ENCODE results near the gene TMEM59L. TPM values are rescaled to one million over a fixed set of nuclear protein-coding genes. Genes with fewer than 3 reads are reported as not detected.

Gene TMEM59L
- total RNA-seq, 3 donors from 2014 or later (not counting 1 experiment from before 2014, with no cell fraction given): not detected

DNA sequence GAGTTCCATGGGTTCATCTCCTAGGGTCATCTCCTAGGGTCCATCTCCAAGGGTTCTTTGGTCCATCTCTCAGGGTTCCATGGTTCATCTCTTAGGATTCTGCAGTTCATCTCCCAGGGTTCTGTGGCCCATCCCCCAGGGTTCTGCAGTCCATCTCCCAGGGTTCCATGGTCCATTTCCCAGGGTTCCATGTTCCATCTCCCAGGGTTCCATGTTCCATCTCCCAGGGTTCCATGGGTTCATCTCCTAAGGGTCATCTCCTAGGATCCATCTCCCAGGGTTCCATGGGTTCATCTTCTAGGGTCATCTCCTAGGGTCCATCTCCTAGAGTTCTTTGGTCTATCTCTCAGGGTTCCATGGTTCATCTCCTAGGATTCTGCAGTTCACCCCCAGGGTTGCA lies 4.9 kb downstream of the TMEM59L start:
- no peak overlapping the region for H3K27ac Mint-ChIP-seq
- H3K27me3 ChIP-seq (ENCODE audit: control insufficient read depth, insufficient read depth, low read length): peaks cover 22% of the 10 kb centered on the region
- no peak overlapping the region for H3K4me3 Mint-ChIP-seq
- H3K27ac ChIP-seq (ENCODE audit: low read length): no peak overlapping the region
- peaks cover 0 to 10% of the 10 kb centered on the region in 2 donors for H3K4me1 Mint-ChIP-seq
- no peak for ATAC-seq
- no peaks in the 10 kb centered on the region for H3K36me3 Mint-ChIP-seq
- H3K36me3 ChIP-seq (ENCODE audit: control insufficient read depth, insufficient read depth, low read length): no peaks in the 10 kb centered on the region
- H3K27me3 Mint-ChIP-seq (ENCODE audit: low read depth in 2 of 2): peaks cover 14 to 28% of the 10 kb centered on the region in 2 donors
- no peak for DNase-seq
- H3K4me3 ChIP-seq (ENCODE audit: low read length): no peak overlapping the region
- H3K9me3 Mint-ChIP-seq: no peaks in the 10 kb centered on the region
- peaks cover 7% of the 10 kb centered on the region for H3K4me1 ChIP-seq (ENCODE audit: control insufficient read depth, insufficient read depth, low read length)
- intact Hi-C loops (cut with micrococcal nuclease): no loop called here
- no peaks in the 10 kb centered on the region for H3K9me3 ChIP-seq (ENCODE audit: control insufficient read depth, insufficient read depth, low read length)
- TF ChIP-seq, protein P1, sequence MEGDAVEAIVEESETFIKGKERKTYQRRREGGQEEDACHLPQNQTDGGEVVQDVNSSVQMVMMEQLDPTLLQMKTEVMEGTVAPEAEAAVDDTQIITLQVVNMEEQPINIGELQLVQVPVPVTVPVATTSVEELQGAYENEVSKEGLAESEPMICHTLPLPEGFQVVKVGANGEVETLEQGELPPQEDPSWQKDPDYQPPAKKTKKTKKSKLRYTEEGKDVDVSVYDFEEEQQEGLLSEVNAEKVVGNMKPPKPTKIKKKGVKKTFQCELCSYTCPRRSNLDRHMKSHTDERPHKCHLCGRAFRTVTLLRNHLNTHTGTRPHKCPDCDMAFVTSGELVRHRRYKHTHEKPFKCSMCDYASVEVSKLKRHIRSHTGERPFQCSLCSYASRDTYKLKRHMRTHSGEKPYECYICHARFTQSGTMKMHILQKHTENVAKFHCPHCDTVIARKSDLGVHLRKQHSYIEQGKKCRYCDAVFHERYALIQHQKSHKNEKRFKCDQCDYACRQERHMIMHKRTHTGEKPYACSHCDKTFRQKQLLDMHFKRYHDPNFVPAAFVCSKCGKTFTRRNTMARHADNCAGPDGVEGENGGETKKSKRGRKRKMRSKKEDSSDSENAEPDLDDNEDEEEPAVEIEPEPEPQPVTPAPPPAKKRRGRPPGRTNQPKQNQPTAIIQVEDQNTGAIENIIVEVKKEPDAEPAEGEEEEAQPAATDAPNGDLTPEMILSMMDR (IDR thresholded peaks at IDR 0.05): no peak

DNA sequence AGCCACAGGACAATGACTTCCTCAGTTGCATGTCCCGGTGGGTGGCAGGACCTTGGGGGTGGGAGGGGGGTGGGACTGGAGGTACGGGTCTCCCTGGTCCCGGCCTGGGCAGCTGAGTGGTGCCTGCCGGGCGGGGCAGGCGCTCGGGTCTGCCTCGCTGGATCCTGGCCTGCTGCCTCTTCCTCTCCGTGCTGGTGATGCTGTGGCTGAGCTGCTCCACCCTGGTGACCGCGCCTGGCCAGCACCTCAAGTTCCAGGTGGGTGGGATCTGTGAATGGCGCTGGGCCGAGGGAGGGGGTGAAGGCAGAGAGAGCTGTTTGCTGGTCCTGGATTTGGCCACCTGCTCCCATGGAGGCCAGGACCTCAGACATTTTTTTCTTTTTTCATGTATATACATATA lies 5.6 kb downstream of the TMEM59L start:
- WGBS (ENCODE audit: insufficient coverage): 96% methylated on average over 12 of the region's 13 CpGs
- Mint-ChIP-seq H3K4me1 (peaks cover 0 to 8% of the 10 kb centered on the region in 2 donors), H3K9me3 (no peaks in the 10 kb centered on the region), H3K4me3 (no peak overlapping the region), H3K27ac (no peak overlapping the region), H3K27me3 (ENCODE audit: low read depth in 2 of 2) (peaks cover 14 to 27% of the 10 kb centered on the region in 2 donors), H3K36me3 (no peaks in the 10 kb centered on the region)
- Histone ChIP-seq H3K4me1 (ENCODE audit: control insufficient read depth, insufficient read depth, low read length) (peaks cover 3% of the 10 kb centered on the region), H3K4me3 (ENCODE audit: low read length) (no peak overlapping the region), H3K36me3 (ENCODE audit: control insufficient read depth, insufficient read depth, low read length) (no peaks in the 10 kb centered on the region), H3K27ac (ENCODE audit: low read length) (no peak overlapping the region), H3K27me3 (ENCODE audit: control insufficient read depth, insufficient read depth, low read length) (peaks cover 20% of the 10 kb centered on the region), H3K9me3 (ENCODE audit: control insufficient read depth, insufficient read depth, low read length) (no peaks in the 10 kb centered on the region)
- ATAC-seq (no peak), DNase-seq (no peak)
- TF ChIP-seq, protein P1 (IDR thresholded peaks at IDR 0.05): no peak
- intact Hi-C loops (cut with micrococcal nuclease): no loop called here

DNA sequence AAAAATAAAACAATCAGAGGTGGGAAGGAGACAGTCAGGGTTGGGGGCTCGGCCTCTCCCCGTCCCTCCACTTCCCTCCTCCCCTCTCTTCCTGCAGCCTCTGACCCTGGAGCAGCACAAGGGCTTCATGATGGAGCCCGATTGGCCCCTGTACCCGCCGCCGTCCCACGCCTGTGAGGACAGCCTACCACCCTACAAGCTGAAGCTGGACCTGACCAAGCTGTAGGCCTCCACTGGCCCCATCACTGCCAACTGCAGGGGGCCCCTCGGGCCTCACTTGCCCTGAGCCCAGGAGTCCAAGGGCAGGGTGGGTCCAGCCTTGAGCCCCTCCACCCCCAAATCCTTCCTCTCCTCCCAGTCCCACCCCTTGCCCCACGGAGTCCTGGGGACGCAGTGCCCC lies 7.6 kb downstream of the TMEM59L start:
- no peaks in the 10 kb centered on the region for H3K4me1 ChIP-seq (ENCODE audit: control insufficient read depth, insufficient read depth, low read length)
- Mint-ChIP-seq H3K27me3 (ENCODE audit: low read depth in 2 of 2) (peaks cover 3 to 8% of the 10 kb centered on the region in 2 donors), H3K4me1 (no peaks in the 10 kb centered on the region), H3K36me3 (no peaks in the 10 kb centered on the region), H3K27ac (no peak overlapping the region), H3K4me3 (no peak overlapping the region), H3K9me3 (no peaks in the 10 kb centered on the region)
- TF ChIP-seq, protein P1 (IDR thresholded peaks at IDR 0.05): no peak
- ATAC-seq (no peak), DNase-seq (no peak)
- H3K4me3 ChIP-seq (ENCODE audit: low read length): no peak overlapping the region
- no peaks in the 10 kb centered on the region for H3K36me3 ChIP-seq (ENCODE audit: control insufficient read depth, insufficient read depth, low read length)
- intact Hi-C loops (cut with micrococcal nuclease): no loop called here
- peaks cover 10% of the 10 kb centered on the region for H3K27me3 ChIP-seq (ENCODE audit: control insufficient read depth, insufficient read depth, low read length)
- H3K27ac ChIP-seq (ENCODE audit: low read length): no peak overlapping the region
- WGBS (ENCODE audit: insufficient coverage): 94% methylated on average over 10 of the region's 10 CpGs
- H3K9me3 ChIP-seq (ENCODE audit: control insufficient read depth, insufficient read depth, low read length): no peaks in the 10 kb centered on the region

DNA sequence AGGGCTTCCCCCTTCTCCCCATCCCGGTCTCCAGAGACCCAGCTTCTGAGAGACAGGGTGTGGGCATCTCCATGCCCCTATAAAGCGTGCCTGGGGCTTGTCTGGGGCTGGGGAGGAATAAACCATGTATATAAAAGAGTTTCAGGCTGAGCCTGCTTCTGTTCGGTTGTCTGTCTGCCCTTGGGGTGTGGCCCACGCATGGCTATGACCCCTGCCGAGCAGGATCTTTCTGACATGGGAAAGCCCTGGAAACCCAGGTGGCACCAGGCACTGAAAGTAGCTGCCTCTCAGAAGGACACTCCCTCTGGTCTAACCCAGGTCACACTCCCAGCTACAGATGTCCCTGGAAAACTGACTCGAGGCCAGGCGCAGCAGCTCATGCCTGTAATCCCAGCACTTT lies 8.2 kb downstream of the TMEM59L start:
- Histone ChIP-seq H3K27ac (ENCODE audit: low read length) (no peak overlapping the region), H3K4me1 (ENCODE audit: control insufficient read depth, insufficient read depth, low read length) (no peaks in the 10 kb centered on the region), H3K36me3 (ENCODE audit: control insufficient read depth, insufficient read depth, low read length) (no peaks in the 10 kb centered on the region), H3K9me3 (ENCODE audit: control insufficient read depth, insufficient read depth, low read length) (no peaks in the 10 kb centered on the region), H3K4me3 (ENCODE audit: low read length) (no peak overlapping the region), H3K27me3 (ENCODE audit: control insufficient read depth, insufficient read depth, low read length) (peaks cover 5% of the 10 kb centered on the region)
- peaks cover 0 to 5% of the 10 kb centered on the region in 2 donors for H3K27me3 Mint-ChIP-seq (ENCODE audit: low read depth in 2 of 2)
- H3K36me3 Mint-ChIP-seq: no peaks in the 10 kb centered on the region
- H3K4me1 Mint-ChIP-seq: no peaks in the 10 kb centered on the region
- H3K9me3 Mint-ChIP-seq: no peaks in the 10 kb centered on the region
- ATAC-seq (no peak), DNase-seq (no peak)
- WGBS (ENCODE audit: insufficient coverage): 88% methylated on average over 6 of the region's 7 CpGs
- TF ChIP-seq, protein P1 (IDR thresholded peaks at IDR 0.05): no peak
- intact Hi-C loops (cut with micrococcal nuclease): no loop called here
- H3K27ac Mint-ChIP-seq: no peak overlapping the region
- no peak overlapping the region for H3K4me3 Mint-ChIP-seq

All from natural killer cell (primary cell).